SK-N-SH (cell line): ENCODE data around the gene LAMA4.

ENCODE experiments used
- CTCF ChIP-seq: fragments of 200-600 bp; sonication (generic); IDR thresholded peaks from 2 replicates; pipeline ENCODE4 v1.6.1; 2017; ENCODE audit warnings: antibody characterized with exemption, mild to moderate bottlenecking, moderate library complexity
- FOXM1 ChIP-seq: IDR thresholded peaks from 2 replicates; pipeline ENCODE4 v1.4.0; 2012; ENCODE audit warnings: low read depth, mild to moderate bottlenecking
- GABPA ChIP-seq: IDR thresholded peaks from 2 replicates; pipeline ENCODE4 v1.4.0; 2012; ENCODE audit warnings: low read depth, mild to moderate bottlenecking
- MAX ChIP-seq: IDR thresholded peaks from 2 replicates; pipeline ENCODE4 v1.4.0; 2012; ENCODE audit warnings: low read depth
- RCOR1 ChIP-seq: fragments of 150-350 bp; IDR thresholded peaks from 2 replicates; pipeline ENCODE4 v1.6.1; 2017; ENCODE audit warnings: antibody characterized with exemption, low read length
- TEAD4 ChIP-seq: IDR thresholded peaks from 2 replicates; pipeline ENCODE4 v1.4.0; 2012; ENCODE audit warnings: mild to moderate bottlenecking, borderline replicate concordance; ENCODE audit not compliant: insufficient read depth

GRCh38 chr6:112191509-112192020, 62.8 kb downstream of the LAMA4 start:
- TF ChIP-seq CTCF: no peak
- TF ChIP-seq TEAD4: no peak
- no peak for TF ChIP-seq MAX
- no peak for TF ChIP-seq RCOR1
- TF ChIP-seq GABPA: no peak
- TF ChIP-seq FOXM1: no peak
